Measurements from ENCODE around the gene MAP2K3. TPM values are rescaled to one million over a fixed set of nuclear protein-coding genes. Genes with fewer than 3 reads are reported as not detected.
"Not testable (repeated sequence)": the region's sequence is repeated elsewhere in the genome, so short reads cannot be mapped to it uniquely, and the experiment has no call there.

The MAP2K3 gene
- total RNA-seq, 1 donor from 2014 or later: 24.7 TPM

- H3K4me3 ChIP-seq (ENCODE audit: low read depth, low read length): no peak overlapping the region
- TF ChIP-seq CTCF (conservative IDR thresholded peaks at IDR 0.05; ENCODE audit: low read depth, low read length): no peak
- no peak for DNase-seq (ENCODE audit: low read depth)
Observed at GRCh38 chr17:21345236-21345635, 60.7 kb downstream of the MAP2K3 start.

- not testable (repeated sequence) for H3K4me3 ChIP-seq (ENCODE audit: low read depth, low read length); DNase-seq (ENCODE audit: low read depth)
Observed at GRCh38 chr17:21346107-21346506, 61.6 kb downstream of the MAP2K3 start.

GRCh38 chr17:21346651-21347250 lies 62.2 kb downstream of the MAP2K3 start:
- H3K4me3 ChIP-seq (ENCODE audit: low read depth, low read length); DNase-seq (ENCODE audit: low read depth): not testable (repeated sequence)

- not testable (repeated sequence) for DNase-seq (ENCODE audit: low read depth); H3K4me3 ChIP-seq (ENCODE audit: low read depth, low read length)
Observed at GRCh38 chr17:21347660-21348059, 63.1 kb downstream of the MAP2K3 start.

GRCh38 chr17:21348081-21348925 lies 63.8 kb downstream of the MAP2K3 start:
- not testable (repeated sequence) for DNase-seq (ENCODE audit: low read depth)

GRCh38 chr17:21348926-21349261 lies 64.4 kb downstream of the MAP2K3 start:
- not testable (repeated sequence) for H3K4me3 ChIP-seq (ENCODE audit: low read depth, low read length); DNase-seq (ENCODE audit: low read depth)

More at GRCh38 chr17:21348081-21348925, 63.8 kb downstream of the MAP2K3 start:
- H3K4me3 ChIP-seq (ENCODE audit: low read depth, low read length): not testable (repeated sequence)

- H3K4me3 ChIP-seq (ENCODE audit: low read depth, low read length); DNase-seq (ENCODE audit: low read depth): not testable (repeated sequence)
Observed at GRCh38 chr17:21349358-21350050, 65.0 kb downstream of the MAP2K3 start.

- DNase-seq (ENCODE audit: low read depth); H3K4me3 ChIP-seq (ENCODE audit: low read depth, low read length): not testable (repeated sequence)
Observed at GRCh38 chr17:21350495-21350894, 66.0 kb downstream of the MAP2K3 start.

- TF ChIP-seq CTCF (conservative IDR thresholded peaks at IDR 0.05; ENCODE audit: low read depth, low read length): no peak
- H3K4me3 ChIP-seq (ENCODE audit: low read depth, low read length): no peak overlapping the region
Observed at GRCh38 chr17:21351366-21352065, 67.0 kb downstream of the MAP2K3 start.

GRCh38 chr17:21352221-21352980 lies 67.9 kb downstream of the MAP2K3 start:
- TF ChIP-seq CTCF (conservative IDR thresholded peaks at IDR 0.05; ENCODE audit: low read depth, low read length): no peak
- DNase-seq (ENCODE audit: low read depth): no peak
- H3K4me3 ChIP-seq (ENCODE audit: low read depth, low read length): no peak overlapping the region

More at GRCh38 chr17:21351366-21352065, 67.0 kb downstream of the MAP2K3 start:
- no peak for DNase-seq (ENCODE audit: low read depth)
